ENCODE results near the gene FBL. TPM values are rescaled to one million over a fixed set of nuclear protein-coding genes. Genes with fewer than 3 reads are reported as not detected.

Gene FBL
- total RNA-seq, 1 experiment from 2014 or later = 554 TPM

DNA sequence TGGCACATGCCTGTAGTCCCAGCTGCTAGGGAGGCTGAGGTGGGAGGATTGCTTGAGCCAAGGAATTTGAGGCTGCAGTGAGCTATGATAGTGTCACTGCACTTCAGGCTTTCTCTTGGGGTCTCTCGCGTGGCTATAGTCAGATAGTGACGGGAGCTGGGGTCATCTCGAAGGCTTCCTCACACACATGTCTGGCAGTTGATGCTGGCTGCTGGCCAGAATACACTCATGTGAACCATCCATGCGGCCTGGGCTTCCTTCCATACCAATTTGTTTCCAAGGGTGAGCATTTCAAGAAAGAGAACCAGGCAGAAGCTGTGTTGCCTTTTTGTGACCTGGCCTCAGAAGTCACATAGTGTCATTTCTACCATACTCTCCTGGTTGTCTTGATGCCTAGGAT is 41.1 kb downstream of the FBL start:
- no TSS peak for BruUV-seq (replicated peaks)
- Histone ChIP-seq H3K27ac (ENCODE audit: low read depth, low read length) (no peak overlapping the region), H3K9ac (ENCODE audit: low read length) (no peak overlapping the region), H4K20me1 (ENCODE audit: insufficient read depth) (no peaks in the 10 kb centered on the region), H3K79me2 (ENCODE audit: insufficient read depth, low read length) (no peaks in the 10 kb centered on the region), H3K9me3 (ENCODE audit: control insufficient read depth in 1 of 2, insufficient read depth in 1 of 2, low read depth in 1 of 2, low read length in 2 of 2) (no peaks in the 10 kb centered on the region), H3K36me3 (ENCODE audit: control insufficient read depth in 1 of 2, insufficient read depth in 2 of 2, low read length in 2 of 2) (no peaks in the 10 kb centered on the region), H3K4me2 (ENCODE audit: low read length) (no peak overlapping the region), H3K4me1 (ENCODE audit: control insufficient read depth in 1 of 2, insufficient read depth in 2 of 2, low read length in 2 of 2) (peaks cover 0 to 4% of the 10 kb centered on the region in 2 experiments; a peak in 1 of 4 replicates), H3K4me3 (replicated peaks in 1 of 2; ENCODE audit: low read depth in 1 of 2, low read length in 2 of 2) (no peak overlapping the region), H3K9me2 (ENCODE audit: insufficient read depth) (no peaks in the 10 kb centered on the region), H3K27me3 (ENCODE audit: insufficient read depth, low read length) (peaks cover 5% of the 10 kb centered on the region; the same call in 1 of the 2 replicates), H2AFZ (ENCODE audit: low read depth, low read length, poor library complexity, severe bottlenecking) (no peak overlapping the region)
- intact Hi-C loops (cut with micrococcal nuclease) = no loop called here
- DNase-seq (ENCODE audit: low read depth, low spot score) (no peak), ATAC-seq (no peak)
- CTCF ChIA-PET = interaction anchor here (2.1 kb wide), 1 partner anchor 12 kb away, joined by 11 read pairs; no protein-coding TSS in a partner anchor
- RAD21 ChIA-PET (ENCODE audit: low non-redundant PET in 1 of 2, low total read pairs in 2 of 2, uncharacterized antibody in 2 of 2, unreplicated experiment in 2 of 2) = no interaction called here
- POLR2A ChIA-PET = no interaction called here
- TF ChIP-seq TCF7L2 (IDR thresholded peaks at IDR 0.05; ENCODE audit: borderline replicate concordance, extremely low read depth, insufficient read depth, insufficient read length) (no peak), CBX3 (IDR thresholded peaks at IDR 0.05; ENCODE audit: low read depth) (no peak), YY1 (IDR thresholded peaks at IDR 0.05; ENCODE audit: extremely low read depth, insufficient replicate concordance, low read depth, low read length) (no peak), SRF (IDR thresholded peaks at IDR 0.05; ENCODE audit: low read depth) (no peak), POLR2A (IDR thresholded peaks at IDR 0.05; ENCODE audit: borderline replicate concordance, extremely low read depth, insufficient read depth, insufficient read length) (no peak), EGR1 (IDR thresholded peaks at IDR 0.05; ENCODE audit: low read depth) (no peak), ZNF274 (IDR thresholded peaks at IDR 0.05; ENCODE audit: low read depth, low read length) (no peak), EZH2 (IDR thresholded peaks at IDR 0.05) (no peak), ZFX (IDR thresholded peaks at IDR 0.05) (no peak), SIN3A (IDR thresholded peaks at IDR 0.05; ENCODE audit: low read depth) (no peak), ATF3 (IDR thresholded peaks at IDR 0.05) (no peak), FOSL1 (IDR thresholded peaks at IDR 0.05; ENCODE audit: low read depth) (no peak), ELF1 (IDR thresholded peaks at IDR 0.05; ENCODE audit: borderline replicate concordance, low read depth) (no peak), EZH2phosphoT487 (IDR thresholded peaks at IDR 0.05; ENCODE audit: borderline replicate concordance) (no peak)
- TF ChIP-seq, protein P1, sequence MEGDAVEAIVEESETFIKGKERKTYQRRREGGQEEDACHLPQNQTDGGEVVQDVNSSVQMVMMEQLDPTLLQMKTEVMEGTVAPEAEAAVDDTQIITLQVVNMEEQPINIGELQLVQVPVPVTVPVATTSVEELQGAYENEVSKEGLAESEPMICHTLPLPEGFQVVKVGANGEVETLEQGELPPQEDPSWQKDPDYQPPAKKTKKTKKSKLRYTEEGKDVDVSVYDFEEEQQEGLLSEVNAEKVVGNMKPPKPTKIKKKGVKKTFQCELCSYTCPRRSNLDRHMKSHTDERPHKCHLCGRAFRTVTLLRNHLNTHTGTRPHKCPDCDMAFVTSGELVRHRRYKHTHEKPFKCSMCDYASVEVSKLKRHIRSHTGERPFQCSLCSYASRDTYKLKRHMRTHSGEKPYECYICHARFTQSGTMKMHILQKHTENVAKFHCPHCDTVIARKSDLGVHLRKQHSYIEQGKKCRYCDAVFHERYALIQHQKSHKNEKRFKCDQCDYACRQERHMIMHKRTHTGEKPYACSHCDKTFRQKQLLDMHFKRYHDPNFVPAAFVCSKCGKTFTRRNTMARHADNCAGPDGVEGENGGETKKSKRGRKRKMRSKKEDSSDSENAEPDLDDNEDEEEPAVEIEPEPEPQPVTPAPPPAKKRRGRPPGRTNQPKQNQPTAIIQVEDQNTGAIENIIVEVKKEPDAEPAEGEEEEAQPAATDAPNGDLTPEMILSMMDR (IDR thresholded peaks at IDR 0.05 in 2 of 3, conservative IDR thresholded peaks at IDR 0.05 in 1 of 3; ENCODE audit: borderline replicate concordance in 1 of 3, insufficient read depth in 1 of 3, low read depth in 2 of 3, low read length in 2 of 3) = no peak
- TF ChIP-seq, protein P2, sequence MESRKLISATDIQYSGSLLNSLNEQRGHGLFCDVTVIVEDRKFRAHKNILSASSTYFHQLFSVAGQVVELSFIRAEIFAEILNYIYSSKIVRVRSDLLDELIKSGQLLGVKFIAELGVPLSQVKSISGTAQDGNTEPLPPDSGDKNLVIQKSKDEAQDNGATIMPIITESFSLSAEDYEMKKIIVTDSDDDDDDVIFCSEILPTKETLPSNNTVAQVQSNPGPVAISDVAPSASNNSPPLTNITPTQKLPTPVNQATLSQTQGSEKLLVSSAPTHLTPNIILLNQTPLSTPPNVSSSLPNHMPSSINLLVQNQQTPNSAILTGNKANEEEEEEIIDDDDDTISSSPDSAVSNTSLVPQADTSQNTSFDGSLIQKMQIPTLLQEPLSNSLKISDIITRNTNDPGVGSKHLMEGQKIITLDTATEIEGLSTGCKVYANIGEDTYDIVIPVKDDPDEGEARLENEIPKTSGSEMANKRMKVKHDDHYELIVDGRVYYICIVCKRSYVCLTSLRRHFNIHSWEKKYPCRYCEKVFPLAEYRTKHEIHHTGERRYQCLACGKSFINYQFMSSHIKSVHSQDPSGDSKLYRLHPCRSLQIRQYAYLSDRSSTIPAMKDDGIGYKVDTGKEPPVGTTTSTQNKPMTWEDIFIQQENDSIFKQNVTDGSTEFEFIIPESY (IDR thresholded peaks at IDR 0.05; ENCODE audit: extremely low read depth, insufficient replicate concordance, low read length) = no peak

Data from HCT116 (cell line).